SJSA1 (cell line): ENCODE results near the gene TMEM158. TPM values are rescaled to one million over a fixed set of nuclear protein-coding genes. Genes with fewer than 3 reads are reported as not detected.

Experiments
- DNase-seq, 2 experiments: peaks; one replicate each; pipeline ENCODE4 v3.0.0-alpha.2; 2015 to 2020; ENCODE audit warnings: low spot score in 2 of 2, low read depth in 1 of 2
- H3K27ac ChIP-seq: fragments of 250-450 bp; sonication (Bioruptor Pico); 2 replicates; pipeline ENCODE4 v1.5.1; 2020; ENCODE audit warnings: mild to moderate bottlenecking, moderate library complexity
- H3K27me3 ChIP-seq: fragments of 250-450 bp; sonication (Bioruptor Pico); replicated peaks from 2 replicates; pipeline ENCODE4 v1.5.1; 2020; ENCODE audit warnings: mild to moderate bottlenecking, moderate library complexity
- H3K36me3 ChIP-seq: fragments of 250-450 bp; sonication (Bioruptor Pico); 2 replicates; pipeline ENCODE4 v1.5.1; 2020; ENCODE audit warnings: mild to moderate bottlenecking
- H3K4me1 ChIP-seq: fragments of 250-450 bp; sonication (Bioruptor Pico); replicated peaks from 2 replicates; pipeline ENCODE4 v1.6.1; 2021; ENCODE audit warnings: mild to moderate bottlenecking
- H3K4me3 ChIP-seq: fragments of 250-450 bp; sonication (Bioruptor Pico); 2 replicates; pipeline ENCODE4 v1.5.1; 2020; ENCODE audit warnings: mild to moderate bottlenecking
- H3K9me3 ChIP-seq: fragments of 250-450 bp; sonication (Bioruptor Pico); replicated peaks from 2 replicates; pipeline ENCODE4 v1.5.1; 2020; ENCODE audit warnings: mild to moderate bottlenecking
- total RNA-seq: library from RNA; depleted of rRNA; stranded (reverse); fragments of >200 nt; shearing (Covaris generic); gene quantifications from 2 replicates; pipeline ENCODE4 v1.2.3, GENCODE V29; 2014

Gene TMEM158
- total RNA-seq, 1 experiment from 2014 or later, result 11.4 TPM

- H3K36me3 ChIP-seq, result no peaks in the 10 kb centered on the region
- no peaks in the 10 kb centered on the region for H3K27me3 ChIP-seq
- H3K4me3 ChIP-seq, result no peak overlapping the region
- H3K9me3 ChIP-seq, result no peaks in the 10 kb centered on the region
- H3K4me1 ChIP-seq, result peaks cover 35% of the 10 kb centered on the region
- peak overlapping the region; percentile 63 for H3K27ac ChIP-seq
- DNase-seq, result peak; percentile 59 to 63
Observed at GRCh38 chr3:45204136-45204535, 22.0 kb downstream of the TMEM158 start.

- no peak overlapping the region for H3K4me3 ChIP-seq
Observed at GRCh38 chr3:45199837-45200648, 26.0 kb downstream of the TMEM158 start.

GRCh38 chr3:45198264-45199260, 27.5 kb downstream of the TMEM158 start:
- H3K27ac ChIP-seq, result peak overlapping the region; percentile 83
- no peaks in the 10 kb centered on the region for H3K36me3 ChIP-seq
- DNase-seq, result no peak
- no peaks in the 10 kb centered on the region for H3K27me3 ChIP-seq
- peaks cover 25% of the 10 kb centered on the region for H3K4me1 ChIP-seq
- H3K4me3 ChIP-seq, result no peak overlapping the region
- H3K9me3 ChIP-seq, result no peaks in the 10 kb centered on the region

More at GRCh38 chr3:45199837-45200648, 26.0 kb downstream of the TMEM158 start:
- DNase-seq, result peak; percentile 84
- Histone ChIP-seq H3K27ac (peak overlapping the region; percentile 83), H3K4me1 (peaks cover 40% of the 10 kb centered on the region), H3K36me3 (no peaks in the 10 kb centered on the region), H3K27me3 (no peaks in the 10 kb centered on the region), H3K9me3 (no peaks in the 10 kb centered on the region)

- Histone ChIP-seq H3K9me3 (no peaks in the 10 kb centered on the region), H3K27ac (no peak overlapping the region), H3K4me1 (peaks cover 12% of the 10 kb centered on the region), H3K36me3 (no peaks in the 10 kb centered on the region), H3K27me3 (no peaks in the 10 kb centered on the region), H3K4me3 (no peak overlapping the region)
- no peak for DNase-seq
Observed at GRCh38 chr3:45194791-45195190, 31.3 kb downstream of the TMEM158 start.

GRCh38 chr3:45191924-45192417, 34.1 kb downstream of the TMEM158 start:
- H3K27ac ChIP-seq, result no peak overlapping the region
- peaks cover 4% of the 10 kb centered on the region for H3K4me1 ChIP-seq
- no peaks in the 10 kb centered on the region for H3K27me3 ChIP-seq
- H3K4me3 ChIP-seq, result no peak overlapping the region
- no peak for DNase-seq
- no peaks in the 10 kb centered on the region for H3K9me3 ChIP-seq
- H3K36me3 ChIP-seq, result no peaks in the 10 kb centered on the region

- Histone ChIP-seq H3K9me3 (no peaks in the 10 kb centered on the region), H3K27me3 (no peaks in the 10 kb centered on the region), H3K27ac (no peak overlapping the region), H3K4me1 (peaks cover 9% of the 10 kb centered on the region), H3K36me3 (no peaks in the 10 kb centered on the region), H3K4me3 (no peak overlapping the region)
- no peak for DNase-seq
Observed at GRCh38 chr3:45191424-45191823, 34.7 kb downstream of the TMEM158 start.

- Histone ChIP-seq H3K27ac (no peak overlapping the region), H3K27me3 (no peaks in the 10 kb centered on the region), H3K4me3 (no peak overlapping the region), H3K9me3 (no peaks in the 10 kb centered on the region), H3K4me1 (peaks cover 34% of the 10 kb centered on the region), H3K36me3 (no peaks in the 10 kb centered on the region)
- DNase-seq, result no peak
Observed at GRCh38 chr3:45188719-45189659, 37.1 kb downstream of the TMEM158 start.

- no peaks in the 10 kb centered on the region for H3K9me3 ChIP-seq
- no peak for DNase-seq
- no peak overlapping the region for H3K4me3 ChIP-seq
- H3K36me3 ChIP-seq, result no peaks in the 10 kb centered on the region
- H3K27ac ChIP-seq, result no peak overlapping the region
- peaks cover 46% of the 10 kb centered on the region for H3K4me1 ChIP-seq
- no peaks in the 10 kb centered on the region for H3K27me3 ChIP-seq
Observed at GRCh38 chr3:45187694-45188141, 38.4 kb downstream of the TMEM158 start.

GRCh38 chr3:45186871-45187270, 39.2 kb downstream of the TMEM158 start:
- no peak for DNase-seq

GRCh38 chr3:45185461-45185860, 40.6 kb downstream of the TMEM158 start:
- Histone ChIP-seq H3K36me3 (no peaks in the 10 kb centered on the region), H3K4me3 (no peak overlapping the region), H3K9me3 (no peaks in the 10 kb centered on the region), H3K4me1 (peaks cover 61% of the 10 kb centered on the region), H3K27me3 (no peaks in the 10 kb centered on the region), H3K27ac (no peak overlapping the region)
- DNase-seq, result no peak

More at GRCh38 chr3:45186871-45187270, 39.2 kb downstream of the TMEM158 start:
- H3K4me1 ChIP-seq, result peaks cover 52% of the 10 kb centered on the region
- no peak overlapping the region for H3K4me3 ChIP-seq
- H3K27me3 ChIP-seq, result no peaks in the 10 kb centered on the region
- no peaks in the 10 kb centered on the region for H3K36me3 ChIP-seq
- no peaks in the 10 kb centered on the region for H3K9me3 ChIP-seq
- peak overlapping the region; percentile 32 for H3K27ac ChIP-seq

- no peaks in the 10 kb centered on the region for H3K27me3 ChIP-seq
- H3K4me1 ChIP-seq, result peaks cover 65% of the 10 kb centered on the region
- no peaks in the 10 kb centered on the region for H3K36me3 ChIP-seq
- no peak for DNase-seq
- no peak overlapping the region for H3K4me3 ChIP-seq
- H3K27ac ChIP-seq, result no peak overlapping the region
- no peaks in the 10 kb centered on the region for H3K9me3 ChIP-seq
Observed at GRCh38 chr3:45185052-45185451, 41.0 kb downstream of the TMEM158 start.

GRCh38 chr3:45183872-45184262, 42.2 kb downstream of the TMEM158 start:
- peak overlapping the region; percentile 54 for H3K27ac ChIP-seq
- no peaks in the 10 kb centered on the region for H3K9me3 ChIP-seq
- no peaks in the 10 kb centered on the region for H3K36me3 ChIP-seq
- peaks cover 77% of the 10 kb centered on the region for H3K4me1 ChIP-seq
- no peak for DNase-seq
- no peaks in the 10 kb centered on the region for H3K27me3 ChIP-seq
- no peak overlapping the region for H3K4me3 ChIP-seq
